Myocyte (in vitro differentiated cells): ENCODE data around the gene HCFC1. TPM values are rescaled to one million over a fixed set of nuclear protein-coding genes. Genes with fewer than 3 reads are reported as not detected.

Source experiments
- DNase-seq: peaks from one replicate; pipeline ENCODE4 v3.0.0-alpha.2; 2012; ENCODE audit warnings: low read depth
- polyA plus RNA-seq: library from polyadenylated mRNA; unstranded; fragments of >200 nt; gene quantifications from one replicate; pipeline ENCODE4 v1.2.1, GENCODE V29; 2012; ENCODE audit warnings: missing spikeins
- total RNA-seq: library from RNA; depleted of rRNA; stranded (reverse); fragments of >200 nt; gene quantifications from 2 replicates; pipeline ENCODE4 v1.2.3, GENCODE V29; 2014

Gene HCFC1
- total RNA-seq, result 27.1 and 33.8 TPM in 2 replicates
- polyA plus RNA-seq, result 21.8 TPM

DNA sequence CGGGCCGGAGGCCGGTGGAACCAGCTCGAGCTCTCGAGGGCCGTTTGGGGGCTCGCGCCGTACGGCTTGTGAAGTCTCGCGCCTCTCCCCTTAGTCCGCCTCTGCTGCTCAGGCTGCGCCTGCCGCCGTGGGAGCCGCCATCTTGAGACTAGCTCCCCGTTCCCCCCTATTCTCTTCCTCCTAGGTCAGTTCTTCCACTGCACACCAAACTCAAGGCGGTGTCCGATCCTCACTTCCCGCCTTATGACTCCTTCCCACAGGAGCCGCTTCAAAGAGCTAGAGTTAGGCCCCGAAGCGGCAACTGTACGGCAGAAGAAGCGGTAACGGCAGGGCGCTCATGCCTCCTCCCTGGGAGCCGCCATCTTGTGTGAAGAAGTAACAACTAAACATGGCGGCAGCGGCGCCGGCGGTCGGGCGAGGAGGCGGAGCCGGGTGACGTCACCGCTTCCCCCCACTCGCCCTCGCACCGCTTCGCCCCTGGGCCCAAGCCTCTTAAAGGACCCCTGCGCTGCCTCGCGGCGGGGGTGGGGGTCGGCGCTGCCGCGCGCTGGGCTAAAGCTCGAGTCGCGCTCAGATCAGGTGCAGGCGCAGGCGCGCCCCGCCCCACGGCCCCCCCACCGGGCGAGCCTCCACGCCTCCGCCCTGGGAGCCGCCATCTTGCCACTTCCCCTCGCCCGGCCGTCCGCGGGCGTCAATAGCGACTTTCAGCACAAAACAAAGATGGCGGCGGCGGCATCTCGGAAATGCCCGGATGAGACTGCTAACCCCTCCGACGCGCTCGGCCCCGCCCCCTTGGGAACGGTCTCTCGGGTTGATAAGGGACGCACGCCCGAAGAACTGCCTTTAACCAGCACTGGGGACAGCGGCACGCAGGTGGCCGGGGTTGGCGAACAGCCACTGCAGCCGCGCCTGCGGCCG is at the start of gene HCFC1:
Gene HCFC1, minus strand, starts transcription at position 369 of the 918 bp plus-strand sequence. CDS start 978 bp downstream, outside the sequence.
- peak; percentile 91 for DNase-seq

DNA sequence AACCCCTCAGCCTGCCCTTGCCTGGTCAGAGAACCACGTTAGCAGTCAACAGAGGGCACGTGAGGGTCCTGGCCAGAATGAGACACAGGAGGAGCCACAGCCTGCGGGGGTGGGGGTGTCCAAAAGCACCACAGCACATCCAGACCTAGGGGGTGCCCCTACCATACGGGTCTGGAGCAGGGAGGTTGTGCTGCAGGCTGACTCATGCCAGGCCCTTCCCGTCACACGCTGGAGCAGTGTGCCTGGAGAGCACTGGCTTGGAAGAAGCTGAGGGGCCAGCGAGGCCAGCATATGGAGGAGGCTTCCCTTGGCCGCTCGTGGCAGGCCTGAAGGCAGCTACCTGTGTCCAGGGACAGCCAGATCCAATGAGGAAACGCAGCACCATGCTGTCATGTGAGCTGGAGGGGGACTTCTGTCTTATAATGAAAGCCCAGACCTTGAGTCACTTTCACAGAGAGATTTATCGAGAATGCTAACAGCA is 49.6 kb upstream of the HCFC1 start:
- peak; percentile 50 for DNase-seq

DNA sequence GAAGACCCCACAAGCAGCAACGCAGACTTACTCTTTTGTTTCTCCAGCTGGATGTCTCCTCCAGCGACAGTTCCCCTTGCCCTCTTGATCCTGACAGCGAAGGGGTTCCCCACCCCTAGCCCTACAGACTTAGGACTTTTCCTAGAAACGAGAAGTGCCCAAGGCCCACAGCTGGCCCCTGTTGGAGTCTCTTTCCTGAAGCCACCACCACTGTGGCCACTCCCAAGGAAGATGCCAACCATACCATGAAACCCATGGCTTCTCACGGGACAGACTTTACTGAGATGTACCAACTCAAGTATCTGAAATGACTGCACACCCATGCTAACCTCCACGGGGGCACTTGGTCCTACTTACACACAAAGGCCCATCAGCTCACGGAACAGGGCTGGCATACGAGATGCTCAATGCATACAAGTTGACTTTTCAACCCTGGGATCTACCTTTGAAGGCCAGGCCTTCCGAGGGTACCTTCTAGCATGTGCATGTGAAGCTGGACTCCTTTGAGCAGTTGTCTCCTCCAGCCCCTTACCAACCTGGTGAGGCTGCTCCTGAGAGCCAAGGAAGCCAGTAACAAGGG is 49.0 kb upstream of the HCFC1 start:
- peak; percentile 42 for DNase-seq

DNA sequence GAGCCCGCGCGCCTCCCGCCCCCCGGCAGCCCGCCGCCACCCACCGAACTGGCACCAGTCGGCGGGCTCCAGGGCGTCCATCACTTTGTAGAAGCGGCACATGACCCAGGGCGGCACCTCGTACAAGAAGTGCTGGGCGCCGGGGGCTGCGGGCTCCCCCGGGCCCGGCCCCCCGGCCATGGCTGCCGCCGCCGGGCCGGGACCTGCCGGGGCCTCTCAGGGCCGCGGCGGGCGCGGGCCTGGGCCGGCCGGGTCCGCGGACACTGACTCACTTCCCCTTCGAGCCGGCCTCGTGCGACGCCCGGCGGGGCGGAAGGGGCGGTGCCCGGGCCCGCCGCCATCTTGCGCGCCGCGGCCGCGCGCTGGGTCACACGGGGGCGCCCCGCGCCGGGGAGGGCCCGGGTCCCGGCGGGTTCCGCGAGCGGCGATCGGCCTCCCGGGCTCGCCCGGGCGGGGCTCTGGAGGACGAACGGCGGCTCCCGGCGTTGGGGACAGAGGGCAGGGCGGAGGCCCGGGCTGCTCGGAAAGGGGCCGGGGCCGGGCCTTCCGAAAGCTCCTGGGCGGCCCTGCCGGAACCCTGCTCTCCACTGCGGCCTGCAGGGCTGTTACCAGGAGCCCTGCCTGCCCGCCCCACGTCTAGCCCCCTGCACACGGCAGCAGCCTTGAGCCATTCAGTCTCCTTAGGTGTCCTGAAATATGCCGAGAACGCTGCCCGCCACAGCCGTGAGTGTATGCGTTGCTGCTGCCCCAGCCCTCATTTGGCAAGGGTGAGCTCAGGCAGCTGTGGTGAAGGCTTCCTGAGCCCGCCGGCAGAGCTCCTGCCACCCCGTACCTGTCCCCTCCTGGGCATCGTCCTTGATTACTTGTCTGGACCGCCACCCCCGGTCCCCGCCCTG is 48.3 kb upstream of the HCFC1 start, which contains the start of gene IRAK1:
Gene IRAK1, minus strand, starts transcription at position 270 of the 896 bp plus-strand sequence. Its CDS starts 90 bp downstream, at position 180.
- DNase-seq, result peak; percentile 55

DNA sequence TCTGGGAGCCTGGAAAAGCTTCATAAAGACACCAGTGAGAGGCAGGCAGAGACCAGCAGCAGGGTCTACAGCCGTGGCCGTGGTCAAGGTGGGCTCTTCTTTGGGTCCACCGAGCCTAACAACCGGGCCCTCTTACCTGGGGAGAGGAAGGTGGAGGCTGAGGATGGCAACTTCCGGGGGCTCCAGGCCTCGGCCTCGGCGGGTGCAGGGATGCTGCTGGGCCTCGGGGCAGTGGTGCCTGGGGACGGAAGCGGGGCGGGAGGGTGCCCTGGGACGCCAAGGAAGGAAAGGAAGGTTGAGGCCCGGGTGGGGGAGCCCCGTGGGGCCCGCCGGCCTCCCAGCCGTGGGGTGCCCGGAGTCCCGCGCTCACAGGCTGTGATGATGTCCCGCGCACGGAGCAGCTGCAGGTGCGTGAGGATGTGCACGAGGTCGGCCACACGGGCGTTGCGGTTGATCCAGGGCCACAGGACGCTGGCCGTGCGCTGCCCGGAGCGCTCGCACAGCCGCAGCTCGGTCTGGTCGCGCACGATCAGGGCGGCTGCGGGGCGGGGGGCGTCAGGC is 47.5 kb upstream of the HCFC1 start:
- no peak for DNase-seq

DNA sequence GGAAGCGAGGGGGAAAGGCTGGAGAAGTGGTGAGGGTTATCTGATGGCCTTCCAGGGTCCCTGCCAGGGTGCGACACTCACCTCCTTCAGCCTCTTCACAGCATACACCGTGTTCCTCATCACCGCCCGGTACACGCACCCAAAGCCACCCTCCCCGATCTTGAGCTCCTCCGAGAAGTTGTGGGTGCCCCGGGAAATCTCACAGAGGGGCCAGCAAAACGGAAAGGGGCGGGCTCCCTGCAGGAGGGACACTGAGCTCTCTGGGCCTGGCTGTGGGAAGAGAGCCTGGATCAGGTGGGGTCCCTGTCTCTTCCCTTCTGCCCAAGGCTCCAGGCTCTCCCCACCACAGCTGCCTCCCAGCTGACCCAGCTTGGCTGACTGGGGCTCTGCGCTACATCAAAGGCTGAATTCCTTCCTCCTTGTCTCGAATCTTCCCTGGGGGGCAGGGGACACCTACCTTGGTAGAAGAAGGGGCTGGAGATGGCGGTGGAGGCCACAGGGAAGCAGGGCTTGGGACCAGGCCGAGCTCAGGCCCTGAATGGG is 47.0 kb upstream of the HCFC1 start:
- DNase-seq, result no peak

DNA sequence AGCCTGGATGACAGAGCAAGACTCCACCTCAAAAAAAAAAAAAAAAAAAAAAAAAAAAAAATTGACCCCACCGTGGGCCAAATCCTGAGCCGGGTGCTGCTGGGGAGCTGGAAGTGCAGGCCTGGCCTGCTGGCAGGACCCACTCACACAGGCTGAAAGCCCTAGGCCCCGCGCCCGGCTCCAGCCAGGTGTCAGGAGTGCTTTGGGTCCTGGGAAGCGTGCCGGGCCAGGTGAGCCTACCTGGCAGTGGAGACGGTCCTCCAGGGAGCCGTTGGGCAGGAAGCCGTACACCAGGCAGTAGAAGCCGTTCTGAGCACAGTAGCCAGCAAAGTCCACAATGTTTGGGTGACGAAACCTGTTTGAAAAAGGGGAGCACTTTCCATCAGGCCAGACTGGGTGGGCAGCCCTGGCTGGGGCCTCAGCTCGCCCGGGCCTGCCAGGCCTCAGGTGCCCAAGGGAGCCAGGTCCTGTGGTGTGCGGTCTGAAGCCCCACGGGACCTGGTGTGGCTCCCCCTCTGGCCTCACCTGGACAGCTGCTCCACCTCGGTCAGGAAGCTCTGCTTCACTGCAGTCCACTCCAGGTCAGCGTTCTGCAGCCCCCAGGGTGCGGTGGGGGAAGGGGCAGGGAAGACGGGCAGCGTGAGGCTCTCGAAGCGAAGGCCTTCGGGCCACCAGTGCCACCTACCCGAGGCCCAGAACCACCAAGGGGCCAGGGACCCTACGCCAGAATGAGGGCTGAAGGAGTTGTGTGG is 46.3 kb upstream of the HCFC1 start:
- DNase-seq, result no peak

DNA sequence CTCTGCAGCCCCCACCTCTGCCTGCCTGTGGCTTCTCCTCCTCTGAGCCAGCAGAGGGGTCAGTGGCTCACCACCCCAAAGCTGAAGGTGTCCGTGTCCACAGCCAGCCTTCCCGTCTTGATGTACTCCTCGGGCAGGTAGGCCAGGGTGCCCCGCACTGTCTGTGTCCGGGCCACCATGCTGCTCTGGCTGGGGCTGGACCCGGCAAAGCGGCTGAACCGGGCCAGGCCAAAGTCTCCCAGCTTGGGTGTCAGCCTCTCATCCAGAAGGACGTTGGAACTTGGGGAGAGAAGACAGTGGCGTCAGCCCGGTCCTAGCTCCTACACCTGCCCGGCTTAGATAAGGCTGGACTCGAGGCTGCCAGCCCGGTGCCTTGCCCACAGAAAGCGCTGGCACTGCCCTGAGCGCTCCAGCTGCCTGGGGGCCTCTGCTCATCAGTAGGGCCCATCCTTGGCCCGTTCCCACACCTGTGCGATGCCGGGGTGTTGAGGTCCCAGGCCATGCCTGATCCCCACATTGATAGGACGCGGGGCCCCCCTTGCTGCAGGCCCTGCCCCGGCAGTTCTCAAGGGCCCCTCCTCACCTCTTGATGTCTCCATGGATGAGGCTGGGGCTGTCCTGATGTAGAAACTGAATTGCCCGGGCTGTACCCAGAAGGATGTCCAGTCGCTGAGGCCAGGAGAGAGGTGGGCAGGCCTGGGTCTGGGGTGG is 44.9 kb upstream of the HCFC1 start:
- no peak for DNase-seq

DNA sequence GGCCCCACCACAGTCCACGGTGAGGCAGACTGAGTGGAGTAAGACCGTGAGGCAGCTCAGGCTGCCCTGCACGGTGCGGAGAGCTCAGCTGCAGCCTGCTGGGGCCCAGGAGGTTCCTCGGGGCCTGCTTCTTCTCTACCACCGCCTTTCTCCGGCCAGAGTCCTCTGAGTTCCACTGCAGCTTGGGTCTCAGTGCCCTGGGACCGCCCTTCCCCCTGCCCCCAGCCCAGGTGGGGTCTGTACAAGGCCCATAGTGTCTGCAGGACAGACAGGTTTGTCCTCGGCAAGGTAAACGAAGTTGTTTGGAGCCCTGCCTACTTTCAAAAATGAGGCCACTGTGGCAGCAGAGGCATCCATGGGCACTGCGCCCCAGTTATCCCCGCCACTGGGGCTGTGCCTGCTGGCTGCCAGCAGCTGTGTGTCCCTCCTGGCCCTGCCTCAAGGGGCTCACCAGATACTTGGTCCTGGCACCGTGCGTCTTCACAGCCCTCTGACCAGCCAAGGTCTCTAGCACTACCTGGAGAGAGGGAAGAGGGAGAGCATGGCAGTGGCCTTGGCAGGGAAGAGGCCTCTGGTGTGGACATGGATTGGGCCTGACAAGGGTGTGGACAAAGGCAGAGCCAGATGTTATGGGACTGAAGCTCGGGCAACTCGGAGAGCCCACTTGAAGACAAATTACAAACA is 44.1 kb upstream of the HCFC1 start:
- no peak for DNase-seq

DNA sequence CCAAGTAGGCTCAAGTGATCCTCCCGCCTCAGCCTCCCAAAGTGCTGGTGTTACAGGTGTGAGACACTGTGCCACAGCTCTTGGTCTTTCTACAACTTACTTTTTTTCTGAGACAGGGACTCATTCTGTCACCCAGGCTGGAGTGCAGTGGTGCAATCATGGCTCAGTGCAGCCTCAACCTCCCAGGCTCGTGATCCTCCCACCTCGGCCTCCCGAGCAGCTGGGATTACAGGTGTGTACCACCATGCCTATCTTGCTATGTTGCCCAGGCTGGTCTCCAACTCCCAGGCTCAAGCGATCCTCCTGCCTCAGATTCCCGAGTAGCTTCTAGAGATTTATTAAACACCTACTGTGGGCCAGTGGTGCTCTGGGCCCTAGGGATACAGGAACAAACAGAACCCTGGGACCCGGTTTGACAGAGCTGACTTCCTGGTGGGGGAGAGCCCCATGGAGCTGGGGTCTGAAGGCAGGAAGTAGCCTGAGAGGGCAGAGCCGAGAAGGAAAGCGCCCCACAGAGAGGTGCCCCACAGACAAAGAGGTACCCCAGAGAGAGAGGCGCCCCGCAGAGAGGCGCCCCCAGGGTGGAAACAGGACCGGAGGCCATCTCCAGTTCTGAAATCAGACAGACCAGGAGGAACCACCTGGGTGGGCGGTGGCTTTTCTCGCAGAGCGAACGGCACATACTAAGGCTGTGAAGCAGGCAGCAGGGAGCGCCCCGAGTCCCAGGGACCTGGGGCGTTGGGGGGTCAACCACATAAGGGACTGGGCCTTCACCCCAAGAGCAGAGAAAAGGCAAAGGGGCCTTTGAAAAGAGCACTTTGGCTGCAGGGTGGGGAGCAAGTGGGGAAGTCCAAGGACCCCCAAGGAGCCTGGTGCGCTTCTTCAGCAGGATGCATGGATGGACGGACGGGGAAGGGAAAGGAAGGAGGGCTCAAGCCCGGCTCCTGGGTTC is 43.1 kb upstream of the HCFC1 start:
- DNase-seq, result no peak

DNA sequence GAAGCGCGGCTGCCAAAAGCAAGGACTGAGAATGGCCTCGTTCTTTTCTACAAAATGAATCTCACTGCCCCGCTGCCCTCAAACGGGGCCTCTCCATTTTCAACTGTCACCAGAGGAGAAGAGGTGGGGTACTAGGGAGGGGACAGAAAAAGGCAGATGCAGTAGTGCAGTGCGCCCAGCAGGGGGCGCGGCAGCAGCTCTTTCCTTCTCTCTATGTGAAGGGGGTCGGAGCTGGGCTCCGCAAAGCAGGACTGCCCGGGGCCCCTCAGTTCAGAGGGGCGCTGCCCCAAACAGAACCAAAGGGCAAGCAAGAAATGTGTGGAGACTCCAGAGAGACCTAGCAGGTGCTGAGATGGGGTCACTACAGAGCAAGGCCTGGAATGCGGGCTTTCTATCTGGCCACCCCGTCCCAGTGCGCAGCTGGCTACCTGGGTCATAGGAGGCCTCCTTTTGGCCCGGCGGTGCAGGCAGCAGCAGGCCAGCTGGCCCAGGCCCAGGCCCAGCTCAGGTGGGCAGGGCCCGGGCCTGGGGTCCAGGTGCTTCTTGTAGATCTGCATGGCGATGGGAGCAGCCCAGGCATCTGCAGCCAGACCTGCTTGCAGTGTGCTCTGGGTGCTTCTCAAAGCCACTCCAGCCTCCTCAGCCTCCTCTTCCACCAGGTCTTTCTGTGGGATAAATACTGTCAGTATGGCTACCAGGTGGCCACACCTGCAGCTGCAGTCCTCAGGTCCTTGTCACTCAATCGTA is 42.2 kb upstream of the HCFC1 start:
- no peak for DNase-seq

DNA sequence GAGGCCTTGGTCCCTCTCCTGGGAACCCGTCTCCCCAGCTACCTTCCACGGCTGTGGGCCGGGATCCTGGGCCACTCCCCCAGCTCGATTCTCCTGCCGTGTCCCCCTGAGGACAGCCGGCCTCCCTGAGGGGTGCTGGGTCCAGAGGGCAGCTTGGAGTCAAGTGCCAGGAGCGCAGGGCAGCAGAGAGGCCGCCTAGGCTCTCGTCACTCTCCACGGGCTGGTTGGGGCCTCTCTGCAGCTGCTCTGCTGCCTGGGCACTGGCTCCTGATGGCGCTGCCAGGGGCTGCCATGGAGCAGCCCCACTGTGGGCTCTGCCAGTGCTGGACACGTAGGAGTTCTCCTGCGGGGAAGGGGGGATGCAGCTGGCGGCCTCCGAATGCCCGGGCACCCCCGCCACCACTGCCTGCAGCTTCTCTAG is 41.4 kb upstream of the HCFC1 start:
- no peak for DNase-seq

DNA sequence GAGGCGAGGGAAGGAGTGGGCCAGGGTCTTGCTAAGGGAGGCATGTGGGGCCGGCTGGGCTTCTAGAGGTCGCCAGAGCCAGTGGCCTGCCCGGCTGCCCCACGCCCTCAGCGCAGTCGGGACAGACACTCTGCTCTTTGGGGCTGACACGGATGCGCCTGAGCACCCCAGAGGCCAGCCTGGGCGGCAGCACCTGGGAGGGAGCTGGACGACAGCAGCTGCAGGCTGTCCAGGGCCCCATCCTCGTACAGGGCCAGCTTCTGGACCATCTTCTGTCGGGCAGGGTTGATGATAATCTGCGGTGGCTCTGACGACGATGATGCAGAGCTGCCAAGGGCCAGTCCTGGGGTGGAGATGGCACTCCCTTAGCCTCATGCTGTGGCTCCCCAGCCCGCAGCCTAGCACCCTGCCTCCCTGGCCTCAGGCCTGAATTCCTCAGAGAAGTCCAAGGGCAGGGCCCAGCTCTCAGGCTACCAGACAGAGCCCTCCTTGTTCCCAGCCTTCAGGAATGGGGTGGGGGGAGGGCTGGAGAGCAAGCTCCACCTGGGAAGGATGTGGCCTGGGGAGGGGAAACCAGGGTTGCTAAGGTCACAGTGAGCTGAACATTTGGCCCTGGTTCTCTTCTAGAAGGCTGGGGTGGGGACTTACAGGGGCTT is 40.8 kb upstream of the HCFC1 start:
- DNase-seq, result no peak

DNA sequence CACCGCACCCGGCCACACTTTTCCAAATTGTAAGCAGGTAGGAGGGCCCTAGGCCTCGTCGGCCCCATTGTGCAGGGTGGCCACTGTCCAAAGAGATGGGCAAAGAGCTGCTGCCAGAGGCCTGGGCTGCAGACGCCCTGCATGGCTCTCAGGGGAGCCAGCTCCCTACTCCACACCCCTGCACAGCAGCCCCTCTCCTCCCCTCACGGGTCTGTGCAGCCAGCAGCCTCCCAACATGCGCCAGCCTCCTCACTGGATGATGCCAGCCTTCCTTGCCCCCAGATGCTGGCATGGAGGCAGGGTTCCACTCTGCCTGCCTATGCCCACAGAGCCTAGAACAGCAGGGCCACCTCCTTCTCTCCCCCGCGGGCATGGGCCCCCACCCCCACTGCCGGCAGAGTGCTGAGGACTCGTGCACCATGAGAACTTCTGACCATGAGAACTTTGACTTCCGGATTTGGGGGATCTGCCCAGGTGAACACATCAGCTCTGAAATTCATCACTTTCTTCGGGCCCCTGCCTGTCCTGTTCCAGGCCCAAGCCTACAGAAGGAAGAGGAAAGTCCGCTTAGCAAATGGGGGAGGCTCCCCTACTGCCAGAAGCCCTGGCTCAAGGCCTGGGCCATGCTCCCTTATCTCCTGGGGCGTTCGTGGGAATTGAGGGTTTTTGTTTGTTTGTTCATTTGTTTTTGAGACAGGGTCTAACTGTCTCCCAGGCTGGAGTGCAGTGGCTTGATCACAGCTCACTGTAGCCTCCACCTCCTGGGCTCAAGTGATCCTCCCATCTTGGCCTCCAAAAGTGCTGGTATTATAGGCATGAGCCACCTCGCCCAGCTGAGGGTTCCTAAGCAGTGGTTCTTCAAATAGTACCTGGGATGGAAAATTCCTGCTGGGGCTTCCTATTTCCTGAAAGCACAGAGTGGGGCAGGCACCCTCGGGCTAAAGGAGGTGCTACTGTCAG is 40.0 kb upstream of the HCFC1 start:
- DNase-seq, result no peak
